HepG2 (cell line): ENCODE measurements around the gene TDRD5.

ENCODE experiments used
- CREM ChIP-seq, 2 experiments: sonication (generic) in 1 of 2; formaldehyde crosslinking in 1 of 2; IDR thresholded peaks; 2 replicates each; pipeline versions ENCODE4 v1.4.0 to v1.6.1; 2016 to 2020; ENCODE audit warnings: antibody characterized with exemption in 1 of 2, mild to moderate bottlenecking in 1 of 2, missing genetic modification reagents in 1 of 2
- CTCF ChIP-seq: sonication (generic); formaldehyde crosslinking; IDR thresholded peaks from 2 replicates; pipeline ENCODE4 v1.5.0; 2020; ENCODE audit warnings: mild to moderate bottlenecking, missing genetic modification reagents, moderate library complexity
- FIP1L1 ChIP-seq: fragments of 200-400 bp; formaldehyde crosslinking; IDR thresholded peaks from 2 replicates; pipeline ENCODE4 v1.6.1; 2018; ENCODE audit warnings: low read depth, mild to moderate bottlenecking, low read length, moderate library complexity, borderline replicate concordance; ENCODE audit not compliant: insufficient read depth
- GABPA ChIP-seq, 2 experiments: IDR thresholded peaks; 2 replicates each; pipeline ENCODE4 v1.6.1; 2011 to 2016; ENCODE audit warnings: low read depth in 2 of 2, low read length in 1 of 2, missing biosample characterization in 1 of 2, missing genetic modification characterization in 1 of 2
- KLF6 ChIP-seq: IDR thresholded peaks from 2 replicates; pipeline ENCODE4 v1.8.0; 2016; ENCODE audit warnings: missing biosample characterization, missing genetic modification reagents
- PHF8 ChIP-seq: sonication (generic); formaldehyde crosslinking; IDR thresholded peaks from 2 replicates; pipeline ENCODE4 v1.5.0; 2020; ENCODE audit warnings: missing genetic modification reagents
- TSC22D2 ChIP-seq: sonication (generic); formaldehyde crosslinking; IDR thresholded peaks from 2 replicates; pipeline ENCODE4 v1.5.1; 2020; ENCODE audit warnings: missing genetic modification reagents, mild to moderate bottlenecking, borderline replicate concordance
- ZKSCAN5 ChIP-seq: sonication (generic); formaldehyde crosslinking; IDR thresholded peaks from 2 replicates; pipeline ENCODE4 v1.5.1; 2020; ENCODE audit warnings: mild to moderate bottlenecking, missing genetic modification reagents
- ZNF274 ChIP-seq: sonication (generic); formaldehyde crosslinking; IDR thresholded peaks from 2 replicates; pipeline ENCODE4 v1.5.1; 2020; ENCODE audit warnings: mild to moderate bottlenecking, missing genetic modification reagents
- ZNF484 ChIP-seq: sonication (generic); formaldehyde crosslinking; IDR thresholded peaks from 2 replicates; pipeline ENCODE4 v1.5.1; 2020; ENCODE audit warnings: mild to moderate bottlenecking, low read depth, missing genetic modification reagents, borderline replicate concordance
- TF ChIP-seq, protein P1 (sequence below): sonication (generic); formaldehyde crosslinking; IDR thresholded peaks from 2 replicates; pipeline ENCODE4 v1.4.0; 2020; ENCODE audit warnings: missing genetic modification reagents
- TF ChIP-seq, protein P2 (sequence below): sonication (generic); formaldehyde crosslinking; IDR thresholded peaks from 2 replicates; pipeline ENCODE4 v1.4.0; 2020; ENCODE audit warnings: missing genetic modification reagents, mild to moderate bottlenecking, borderline replicate concordance
- TF ChIP-seq, protein P3 (sequence below): sonication (generic); formaldehyde crosslinking; IDR thresholded peaks from 2 replicates; pipeline ENCODE4 v1.4.0; 2020; ENCODE audit warnings: mild to moderate bottlenecking, missing genetic modification reagents
- TF ChIP-seq, protein P4 (sequence below): IDR thresholded peaks from 2 replicates; pipeline ENCODE4 v1.6.1; 2012; ENCODE audit warnings: inconsistent platforms

GRCh38 chr1:179637211-179637860 is 45.7 kb downstream of the TDRD5 start:
- TF ChIP-seq, protein P1, sequence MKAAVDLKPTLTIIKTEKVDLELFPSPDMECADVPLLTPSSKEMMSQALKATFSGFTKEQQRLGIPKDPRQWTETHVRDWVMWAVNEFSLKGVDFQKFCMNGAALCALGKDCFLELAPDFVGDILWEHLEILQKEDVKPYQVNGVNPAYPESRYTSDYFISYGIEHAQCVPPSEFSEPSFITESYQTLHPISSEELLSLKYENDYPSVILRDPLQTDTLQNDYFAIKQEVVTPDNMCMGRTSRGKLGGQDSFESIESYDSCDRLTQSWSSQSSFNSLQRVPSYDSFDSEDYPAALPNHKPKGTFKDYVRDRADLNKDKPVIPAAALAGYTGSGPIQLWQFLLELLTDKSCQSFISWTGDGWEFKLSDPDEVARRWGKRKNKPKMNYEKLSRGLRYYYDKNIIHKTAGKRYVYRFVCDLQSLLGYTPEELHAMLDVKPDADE = no peak
- TF ChIP-seq ZNF484 (no peak), FIP1L1 (no peak), ZNF274 (CRISPR knock-in tag) (no peak), KLF6 (CRISPR knock-in tag) (no peak), PHF8 (CRISPR knock-in tag) (no peak), ZKSCAN5 (CRISPR knock-in tag) (no peak), CREM (IDR thresholded peaks at IDR 0.05) (no peak), CREM (CRISPR knock-in tag; IDR thresholded peaks at IDR 0.05) (no peak), GABPA (IDR thresholded peaks at IDR 0.05; ENCODE audit: low read depth, low read length) (no peak), GABPA (CRISPR knock-in tag; IDR thresholded peaks at IDR 0.05; ENCODE audit: low read depth) (no peak), TSC22D2 (no peak), CTCF (CRISPR knock-in tag) (no peak)
- TF ChIP-seq, protein P2, sequence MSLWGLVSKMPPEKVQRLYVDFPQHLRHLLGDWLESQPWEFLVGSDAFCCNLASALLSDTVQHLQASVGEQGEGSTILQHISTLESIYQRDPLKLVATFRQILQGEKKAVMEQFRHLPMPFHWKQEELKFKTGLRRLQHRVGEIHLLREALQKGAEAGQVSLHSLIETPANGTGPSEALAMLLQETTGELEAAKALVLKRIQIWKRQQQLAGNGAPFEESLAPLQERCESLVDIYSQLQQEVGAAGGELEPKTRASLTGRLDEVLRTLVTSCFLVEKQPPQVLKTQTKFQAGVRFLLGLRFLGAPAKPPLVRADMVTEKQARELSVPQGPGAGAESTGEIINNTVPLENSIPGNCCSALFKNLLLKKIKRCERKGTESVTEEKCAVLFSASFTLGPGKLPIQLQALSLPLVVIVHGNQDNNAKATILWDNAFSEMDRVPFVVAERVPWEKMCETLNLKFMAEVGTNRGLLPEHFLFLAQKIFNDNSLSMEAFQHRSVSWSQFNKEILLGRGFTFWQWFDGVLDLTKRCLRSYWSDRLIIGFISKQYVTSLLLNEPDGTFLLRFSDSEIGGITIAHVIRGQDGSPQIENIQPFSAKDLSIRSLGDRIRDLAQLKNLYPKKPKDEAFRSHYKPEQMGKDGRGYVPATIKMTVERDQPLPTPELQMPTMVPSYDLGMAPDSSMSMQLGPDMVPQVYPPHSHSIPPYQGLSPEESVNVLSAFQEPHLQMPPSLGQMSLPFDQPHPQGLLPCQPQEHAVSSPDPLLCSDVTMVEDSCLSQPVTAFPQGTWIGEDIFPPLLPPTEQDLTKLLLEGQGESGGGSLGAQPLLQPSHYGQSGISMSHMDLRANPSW (CRISPR knock-in tag) = no peak
- TF ChIP-seq, protein P3, sequence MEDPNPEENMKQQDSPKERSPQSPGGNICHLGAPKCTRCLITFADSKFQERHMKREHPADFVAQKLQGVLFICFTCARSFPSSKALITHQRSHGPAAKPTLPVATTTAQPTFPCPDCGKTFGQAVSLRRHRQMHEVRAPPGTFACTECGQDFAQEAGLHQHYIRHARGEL = no peak
- TF ChIP-seq, protein P4, sequence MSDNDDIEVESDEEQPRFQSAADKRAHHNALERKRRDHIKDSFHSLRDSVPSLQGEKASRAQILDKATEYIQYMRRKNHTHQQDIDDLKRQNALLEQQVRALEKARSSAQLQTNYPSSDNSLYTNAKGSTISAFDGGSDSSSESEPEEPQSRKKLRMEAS = no peak
